ENCODE results near the gene LDB2. TPM values are rescaled to one million over a fixed set of nuclear protein-coding genes. Genes with fewer than 3 reads are reported as not detected.

The LDB2 gene
- total and polyA plus RNA-seq, 2 experiments from 2014 or later = 48.6 to 80.1 TPM

DNA sequence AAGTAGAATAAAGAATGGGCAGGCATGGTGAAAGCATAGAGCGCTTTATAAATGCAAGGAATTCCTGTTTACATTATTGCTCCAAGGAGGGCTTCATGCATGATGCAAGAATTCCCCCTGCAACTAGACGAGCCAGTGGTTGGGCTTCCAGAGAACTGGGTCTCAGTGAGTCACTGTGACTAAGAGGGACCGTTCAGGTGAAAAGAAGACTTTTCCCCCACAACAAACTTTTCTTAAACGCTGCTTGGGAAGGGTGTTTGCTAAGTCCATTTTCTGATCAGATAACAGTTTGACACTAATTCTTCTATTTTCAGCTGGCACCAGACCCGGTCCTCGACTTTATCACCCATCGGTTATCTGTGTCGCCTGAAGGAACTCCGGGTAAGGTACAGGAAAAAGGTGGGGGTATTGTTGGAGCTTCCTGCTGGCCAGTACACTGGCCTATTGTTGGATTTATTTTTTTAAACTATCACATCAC is 40.1 kb downstream of the LDB2 start:
- Histone ChIP-seq H3K4me2 (0 out of 2 replicates have a peak overlapping the region, but pooled peaks have one; percentile 19), H3K4me1 (ENCODE audit: insufficient read depth) (peaks cover 46% of the 10 kb centered on the region), H3K27ac (ENCODE audit: low read depth) (peak overlapping the region; percentile 2; the same call in 1 of the 2 replicates), H3K27me3 (ENCODE audit: insufficient read depth) (no peaks in the 10 kb centered on the region), H3K79me2 (replicated peaks; ENCODE audit: insufficient read depth) (peaks cover 67% of the 10 kb centered on the region), H3K4me3 (no peak overlapping the region), H3K9me2 (ENCODE audit: insufficient read depth) (peaks cover 5% of the 10 kb centered on the region; the same call in 1 of the 2 replicates), H2AFZ (no peak overlapping the region), H4K20me1 (replicated peaks; ENCODE audit: insufficient read depth) (no peaks in the 10 kb centered on the region), H3K36me3 (ENCODE audit: insufficient read depth) (no peaks in the 10 kb centered on the region), H3F3A (replicated peaks; ENCODE audit: low read depth) (0 out of 2 replicates have a peak, but pooled peaks cover 4% of the 10 kb centered on the region)
- ATAC-seq (peak; percentile 48; the same call in 2 of the 3 replicates), DNase-seq (ENCODE audit: low spot score) (peak; percentile 52)
- Mint-ChIP-seq H3K36me3 (ENCODE audit: low read depth) (peaks cover 9% of the 10 kb centered on the region; the same call in 2 of the 3 replicates), H3K27ac (peak overlapping the region; percentile 69), H3K27me3 (ENCODE audit: insufficient read depth, low read depth, poor library complexity) (peaks cover 1% of the 10 kb centered on the region), H3K4me3 (no peak overlapping the region), H3K9me3 (no peaks in the 10 kb centered on the region), H3K4me1 (peaks cover 63% of the 10 kb centered on the region)
- TF ChIP-seq, protein P1, sequence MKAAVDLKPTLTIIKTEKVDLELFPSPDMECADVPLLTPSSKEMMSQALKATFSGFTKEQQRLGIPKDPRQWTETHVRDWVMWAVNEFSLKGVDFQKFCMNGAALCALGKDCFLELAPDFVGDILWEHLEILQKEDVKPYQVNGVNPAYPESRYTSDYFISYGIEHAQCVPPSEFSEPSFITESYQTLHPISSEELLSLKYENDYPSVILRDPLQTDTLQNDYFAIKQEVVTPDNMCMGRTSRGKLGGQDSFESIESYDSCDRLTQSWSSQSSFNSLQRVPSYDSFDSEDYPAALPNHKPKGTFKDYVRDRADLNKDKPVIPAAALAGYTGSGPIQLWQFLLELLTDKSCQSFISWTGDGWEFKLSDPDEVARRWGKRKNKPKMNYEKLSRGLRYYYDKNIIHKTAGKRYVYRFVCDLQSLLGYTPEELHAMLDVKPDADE (IDR thresholded peaks at IDR 0.05) = no peak
- TF ChIP-seq CREB1 (CRISPR knock-in tag; IDR thresholded peaks at IDR 0.05; ENCODE audit: low read depth) = no peak
- TF ChIP-seq, protein P2, sequence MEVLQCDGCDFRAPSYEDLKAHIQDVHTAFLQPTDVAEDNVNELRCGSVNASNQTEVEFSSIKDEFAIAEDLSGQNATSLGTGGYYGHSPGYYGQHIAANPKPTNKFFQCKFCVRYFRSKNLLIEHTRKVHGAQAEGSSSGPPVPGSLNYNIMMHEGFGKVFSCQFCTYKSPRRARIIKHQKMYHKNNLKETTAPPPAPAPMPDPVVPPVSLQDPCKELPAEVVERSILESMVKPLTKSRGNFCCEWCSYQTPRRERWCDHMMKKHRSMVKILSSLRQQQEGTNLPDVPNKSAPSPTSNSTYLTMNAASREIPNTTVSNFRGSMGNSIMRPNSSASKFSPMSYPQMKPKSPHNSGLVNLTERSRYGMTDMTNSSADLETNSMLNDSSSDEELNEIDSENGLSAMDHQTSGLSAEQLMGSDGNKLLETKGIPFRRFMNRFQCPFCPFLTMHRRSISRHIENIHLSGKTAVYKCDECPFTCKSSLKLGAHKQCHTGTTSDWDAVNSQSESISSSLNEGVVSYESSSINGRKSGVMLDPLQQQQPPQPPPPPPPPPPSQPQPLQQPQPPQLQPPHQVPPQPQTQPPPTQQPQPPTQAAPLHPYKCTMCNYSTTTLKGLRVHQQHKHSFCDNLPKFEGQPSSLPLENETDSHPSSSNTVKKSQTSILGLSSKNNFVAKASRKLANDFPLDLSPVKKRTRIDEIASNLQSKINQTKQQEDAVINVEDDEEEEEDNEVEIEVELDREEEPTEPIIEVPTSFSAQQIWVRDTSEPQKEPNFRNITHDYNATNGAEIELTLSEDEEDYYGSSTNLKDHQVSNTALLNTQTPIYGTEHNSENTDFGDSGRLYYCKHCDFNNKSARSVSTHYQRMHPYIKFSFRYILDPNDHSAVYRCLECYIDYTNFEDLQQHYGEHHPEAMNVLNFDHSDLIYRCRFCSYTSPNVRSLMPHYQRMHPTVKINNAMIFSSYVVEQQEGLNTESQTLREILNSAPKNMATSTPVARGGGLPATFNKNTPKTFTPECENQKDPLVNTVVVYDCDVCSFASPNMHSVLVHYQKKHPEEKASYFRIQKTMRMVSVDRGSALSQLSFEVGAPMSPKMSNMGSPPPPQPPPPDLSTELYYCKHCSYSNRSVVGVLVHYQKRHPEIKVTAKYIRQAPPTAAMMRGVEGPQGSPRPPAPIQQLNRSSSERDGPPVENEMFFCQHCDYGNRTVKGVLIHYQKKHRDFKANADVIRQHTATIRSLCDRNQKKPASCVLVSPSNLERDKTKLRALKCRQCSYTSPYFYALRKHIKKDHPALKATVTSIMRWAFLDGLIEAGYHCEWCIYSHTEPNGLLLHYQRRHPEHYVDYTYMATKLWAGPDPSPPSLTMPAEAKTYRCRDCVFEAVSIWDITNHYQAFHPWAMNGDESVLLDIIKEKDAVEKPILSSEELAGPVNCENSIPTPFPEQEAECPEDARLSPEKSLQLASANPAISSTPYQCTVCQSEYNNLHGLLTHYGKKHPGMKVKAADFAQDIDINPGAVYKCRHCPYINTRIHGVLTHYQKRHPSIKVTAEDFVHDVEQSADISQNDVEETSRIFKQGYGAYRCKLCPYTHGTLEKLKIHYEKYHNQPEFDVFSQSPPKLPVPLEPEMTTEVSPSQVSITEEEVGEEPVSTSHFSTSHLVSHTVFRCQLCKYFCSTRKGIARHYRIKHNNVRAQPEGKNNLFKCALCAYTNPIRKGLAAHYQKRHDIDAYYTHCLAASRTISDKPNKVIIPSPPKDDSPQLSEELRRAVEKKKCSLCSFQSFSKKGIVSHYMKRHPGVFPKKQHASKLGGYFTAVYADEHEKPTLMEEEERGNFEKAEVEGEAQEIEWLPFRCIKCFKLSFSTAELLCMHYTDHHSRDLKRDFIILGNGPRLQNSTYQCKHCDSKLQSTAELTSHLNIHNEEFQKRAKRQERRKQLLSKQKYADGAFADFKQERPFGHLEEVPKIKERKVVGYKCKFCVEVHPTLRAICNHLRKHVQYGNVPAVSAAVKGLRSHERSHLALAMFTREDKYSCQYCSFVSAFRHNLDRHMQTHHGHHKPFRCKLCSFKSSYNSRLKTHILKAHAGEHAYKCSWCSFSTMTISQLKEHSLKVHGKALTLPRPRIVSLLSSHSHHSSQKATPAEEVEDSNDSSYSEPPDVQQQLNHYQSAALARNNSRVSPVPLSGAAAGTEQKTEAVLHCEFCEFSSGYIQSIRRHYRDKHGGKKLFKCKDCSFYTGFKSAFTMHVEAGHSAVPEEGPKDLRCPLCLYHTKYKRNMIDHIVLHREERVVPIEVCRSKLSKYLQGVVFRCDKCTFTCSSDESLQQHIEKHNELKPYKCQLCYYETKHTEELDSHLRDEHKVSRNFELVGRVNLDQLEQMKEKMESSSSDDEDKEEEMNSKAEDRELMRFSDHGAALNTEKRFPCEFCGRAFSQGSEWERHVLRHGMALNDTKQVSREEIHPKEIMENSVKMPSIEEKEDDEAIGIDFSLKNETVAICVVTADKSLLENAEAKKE (CRISPR knock-in tag; IDR thresholded peaks at IDR 0.05) = no peak
- no peak for TF ChIP-seq EZH2phosphoT487 (IDR thresholded peaks at IDR 0.05; ENCODE audit: unreplicated experiment)
- TF ChIP-seq, protein P3, sequence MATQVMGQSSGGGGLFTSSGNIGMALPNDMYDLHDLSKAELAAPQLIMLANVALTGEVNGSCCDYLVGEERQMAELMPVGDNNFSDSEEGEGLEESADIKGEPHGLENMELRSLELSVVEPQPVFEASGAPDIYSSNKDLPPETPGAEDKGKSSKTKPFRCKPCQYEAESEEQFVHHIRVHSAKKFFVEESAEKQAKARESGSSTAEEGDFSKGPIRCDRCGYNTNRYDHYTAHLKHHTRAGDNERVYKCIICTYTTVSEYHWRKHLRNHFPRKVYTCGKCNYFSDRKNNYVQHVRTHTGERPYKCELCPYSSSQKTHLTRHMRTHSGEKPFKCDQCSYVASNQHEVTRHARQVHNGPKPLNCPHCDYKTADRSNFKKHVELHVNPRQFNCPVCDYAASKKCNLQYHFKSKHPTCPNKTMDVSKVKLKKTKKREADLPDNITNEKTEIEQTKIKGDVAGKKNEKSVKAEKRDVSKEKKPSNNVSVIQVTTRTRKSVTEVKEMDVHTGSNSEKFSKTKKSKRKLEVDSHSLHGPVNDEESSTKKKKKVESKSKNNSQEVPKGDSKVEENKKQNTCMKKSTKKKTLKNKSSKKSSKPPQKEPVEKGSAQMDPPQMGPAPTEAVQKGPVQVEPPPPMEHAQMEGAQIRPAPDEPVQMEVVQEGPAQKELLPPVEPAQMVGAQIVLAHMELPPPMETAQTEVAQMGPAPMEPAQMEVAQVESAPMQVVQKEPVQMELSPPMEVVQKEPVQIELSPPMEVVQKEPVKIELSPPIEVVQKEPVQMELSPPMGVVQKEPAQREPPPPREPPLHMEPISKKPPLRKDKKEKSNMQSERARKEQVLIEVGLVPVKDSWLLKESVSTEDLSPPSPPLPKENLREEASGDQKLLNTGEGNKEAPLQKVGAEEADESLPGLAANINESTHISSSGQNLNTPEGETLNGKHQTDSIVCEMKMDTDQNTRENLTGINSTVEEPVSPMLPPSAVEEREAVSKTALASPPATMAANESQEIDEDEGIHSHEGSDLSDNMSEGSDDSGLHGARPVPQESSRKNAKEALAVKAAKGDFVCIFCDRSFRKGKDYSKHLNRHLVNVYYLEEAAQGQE (IDR thresholded peaks at IDR 0.05; ENCODE audit: unreplicated experiment) = no peak
- no peak for TF ChIP-seq ZNF331 (CRISPR knock-in tag; IDR thresholded peaks at IDR 0.05; ENCODE audit: low read depth)
- no peak for TF ChIP-seq JUNB (IDR thresholded peaks at IDR 0.05; ENCODE audit: unreplicated experiment)
- TF ChIP-seq ZNF114 (CRISPR knock-in tag; IDR thresholded peaks at IDR 0.05) = no peak
- TF ChIP-seq CTCF (conservative IDR thresholded peaks at IDR 0.05; ENCODE audit: low read depth in 2 of 2) = no peak
- TF ChIP-seq EZH2 (IDR thresholded peaks at IDR 0.05; ENCODE audit: low read depth, unreplicated experiment) = no peak
- no peak for TF ChIP-seq NANOG (IDR thresholded peaks at IDR 0.05; ENCODE audit: borderline replicate concordance)
- no peak for TF ChIP-seq POLR2AphosphoS5 (IDR thresholded peaks at IDR 0.05; ENCODE audit: low read depth)
- no peak for TF ChIP-seq STAT1 (IDR thresholded peaks at IDR 0.05; ENCODE audit: unreplicated experiment)
